HG02642 (cell line): ENCODE results near the gene SFTPB.
"Not testable (repeated sequence)": the region's sequence is repeated elsewhere in the genome, so short reads cannot be mapped to it uniquely, and the experiment has no call there.

Source experiments
- ATAC-seq: cut with Tn5 transposase; IDR thresholded peaks from one replicate; pipeline ENCODE4 v1.9.1; 2021; ENCODE audit warnings: mild to moderate bottlenecking; ENCODE audit not compliant: unreplicated experiment, poor library complexity

The SFTPB gene

GRCh38 chr2:85678794-85679672, 11.0 kb upstream of the SFTPB start:
- ATAC-seq: peak; percentile 82

- ATAC-seq: no peak
Measured at GRCh38 chr2:85678377-85678776, 10.4 kb upstream of the SFTPB start.

- no peak for ATAC-seq
Measured at GRCh38 chr2:85675866-85676548, 8.0 kb upstream of the SFTPB start.

GRCh38 chr2:85675427-85675826, 7.4 kb upstream of the SFTPB start:
- no peak for ATAC-seq

- no peak for ATAC-seq
Measured at GRCh38 chr2:85674417-85674816, 6.4 kb upstream of the SFTPB start.

GRCh38 chr2:85673716-85674375, 5.8 kb upstream of the SFTPB start:
- ATAC-seq: no peak

GRCh38 chr2:85672456-85672855, 4.5 kb upstream of the SFTPB start:
- no peak for ATAC-seq

- not testable (repeated sequence) for ATAC-seq
Measured at GRCh38 chr2:85670416-85670815, 2.4 kb upstream of the SFTPB start.

- ATAC-seq: peak; percentile 58
Measured at GRCh38 chr2:85669549-85669948, 1.6 kb upstream of the SFTPB start.

GRCh38 chr2:85668857-85669142, 801 bp upstream of the SFTPB start:
- ATAC-seq: no peak

- ATAC-seq: no peak
Measured at GRCh38 chr2:85667561-85668008, 414 bp downstream of the SFTPB start.

GRCh38 chr2:85666435-85667316, 1.3 kb downstream of the SFTPB start:
- ATAC-seq: no peak

GRCh38 chr2:85666016-85666415, 2.0 kb downstream of the SFTPB start:
- no peak for ATAC-seq

GRCh38 chr2:85665264-85665937, 2.6 kb downstream of the SFTPB start:
- no peak for ATAC-seq

- ATAC-seq: no peak
Measured at GRCh38 chr2:85663594-85664565, 4.1 kb downstream of the SFTPB start.

- no peak for ATAC-seq
Measured at GRCh38 chr2:85662899-85663593, 5.0 kb downstream of the SFTPB start.

- ATAC-seq: no peak
Measured at GRCh38 chr2:85661139-85661858, 6.7 kb downstream of the SFTPB start.
